ENCODE measurements around the gene DNAH12. TPM values are rescaled to one million over a fixed set of nuclear protein-coding genes. Genes with fewer than 3 reads are reported as not detected.

DNAH12 gene
- total and polyA plus RNA-seq, 2 of the 13 experiments (the other 11 are each of a cell fraction or from before 2014, with no cell fraction given) = 0.11 TPM

GRCh38 chr3:57512166-57512565 lies 32.0 kb downstream of the DNAH12 start:
- no peak for DNase-seq (ENCODE audit: low spot score)
- no peak for ATAC-seq
- Histone ChIP-seq H2AFZ (ENCODE audit: low read length) (no peak overlapping the region), H3K9ac (ENCODE audit: insufficient read depth, low read depth, low read length) (no peak overlapping the region), H3K27ac (ENCODE audit: extremely low read length, insufficient read depth, low read length) (no peak overlapping the region), H3K4me3 (replicated peaks in 1 of 3; ENCODE audit: insufficient read depth in 1 of 3, low read depth in 2 of 3, low read length in 3 of 3) (no peak overlapping the region), H3K4me1 (ENCODE audit: insufficient read depth, low read length) (no peaks in the 10 kb centered on the region), H3K9me3 (ENCODE audit: low read length) (no peaks in the 10 kb centered on the region), H3K4me2 (ENCODE audit: low read depth, low read length) (no peak overlapping the region), H3K79me2 (ENCODE audit: insufficient read depth, low read length) (no peaks in the 10 kb centered on the region), H3K36me3 (replicated peaks in 1 of 2; ENCODE audit: control insufficient read depth in 1 of 2, insufficient read depth in 2 of 2, low read length in 2 of 2) (no peaks in the 10 kb centered on the region), H4K20me1 (ENCODE audit: insufficient read depth, low read length) (no peaks in the 10 kb centered on the region), H3K27me3 (ENCODE audit: control insufficient read depth in 1 of 2, insufficient read depth in 2 of 2, low read length in 2 of 2) (no peaks in the 10 kb centered on the region; a peak in 1 of 5 replicates)
- FAIRE-seq = no peak
- ChIA-PET POLR2A (no interaction called here), CTCF (ENCODE audit: low intra/inter-chr PET ratio, low total read pairs) (no interaction called here)
- no peak for TF ChIP-seq SUZ12 (IDR thresholded peaks at IDR 0.05; ENCODE audit: low read depth, low read length)
- no peak for TF ChIP-seq ZNF142 (CRISPR knock-in tag; IDR thresholded peaks at IDR 0.05)
- no peak for TF ChIP-seq KDM4B (CRISPR knock-in tag; IDR thresholded peaks at IDR 0.05)
- no peak for TF ChIP-seq ZFP82 (CRISPR knock-in tag; IDR thresholded peaks at IDR 0.05; ENCODE audit: borderline replicate concordance)
- TF ChIP-seq ZNF678 (CRISPR knock-in tag; IDR thresholded peaks at IDR 0.05) = no peak
- TF ChIP-seq PLSCR1 (CRISPR knock-in tag; IDR thresholded peaks at IDR 0.05; ENCODE audit: borderline replicate concordance) = no peak
- no peak for TF ChIP-seq RARG (CRISPR knock-in tag; IDR thresholded peaks at IDR 0.05; ENCODE audit: low read depth)
- intact Hi-C loops (cut with micrococcal nuclease; ENCODE audit: unreplicated experiment) = no loop called here
- no TSS peak for BruUV-seq (replicated peaks)
- WGBS (ENCODE audit: low lambda C conversion rate) = 44% methylated on average over 2 of the region's 2 CpGs
- in situ Hi-C loops (cut with HindIII; ENCODE audit: extremely low pct_ligation_motif_present, low pct_unique_long_range_greater_than_20kb) = no loop called here

Data from HepG2 (cell line).